Measurements from ENCODE around the gene MIDN.

The MIDN gene

DNA sequence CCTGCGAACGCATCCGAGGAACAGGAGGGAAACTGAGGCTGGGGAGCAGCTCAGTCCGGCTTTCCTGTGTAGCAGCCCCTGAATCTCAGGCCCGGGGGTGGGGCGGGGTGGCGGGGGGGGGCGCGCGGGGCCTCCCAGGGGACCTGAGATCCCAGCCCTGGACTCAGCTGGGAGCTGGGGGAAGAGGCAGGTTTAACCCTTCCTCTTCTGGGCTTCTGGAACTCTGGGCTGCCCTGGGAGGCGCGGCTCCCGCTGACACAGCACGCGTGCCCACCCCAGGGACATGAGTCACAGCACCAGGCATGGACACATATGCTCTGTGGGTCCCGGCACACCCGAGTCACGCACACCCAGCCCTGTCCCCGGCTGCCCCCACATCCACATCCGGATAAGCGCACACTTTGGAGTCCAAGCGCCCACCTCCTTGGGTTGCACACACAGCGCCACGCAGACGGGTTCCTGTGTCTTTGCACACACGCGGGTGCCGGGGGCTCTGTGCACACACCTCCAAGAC is 17.3 kb downstream of the MIDN start:
- no peak for DNase-seq (ENCODE audit: low spot score)

DNA sequence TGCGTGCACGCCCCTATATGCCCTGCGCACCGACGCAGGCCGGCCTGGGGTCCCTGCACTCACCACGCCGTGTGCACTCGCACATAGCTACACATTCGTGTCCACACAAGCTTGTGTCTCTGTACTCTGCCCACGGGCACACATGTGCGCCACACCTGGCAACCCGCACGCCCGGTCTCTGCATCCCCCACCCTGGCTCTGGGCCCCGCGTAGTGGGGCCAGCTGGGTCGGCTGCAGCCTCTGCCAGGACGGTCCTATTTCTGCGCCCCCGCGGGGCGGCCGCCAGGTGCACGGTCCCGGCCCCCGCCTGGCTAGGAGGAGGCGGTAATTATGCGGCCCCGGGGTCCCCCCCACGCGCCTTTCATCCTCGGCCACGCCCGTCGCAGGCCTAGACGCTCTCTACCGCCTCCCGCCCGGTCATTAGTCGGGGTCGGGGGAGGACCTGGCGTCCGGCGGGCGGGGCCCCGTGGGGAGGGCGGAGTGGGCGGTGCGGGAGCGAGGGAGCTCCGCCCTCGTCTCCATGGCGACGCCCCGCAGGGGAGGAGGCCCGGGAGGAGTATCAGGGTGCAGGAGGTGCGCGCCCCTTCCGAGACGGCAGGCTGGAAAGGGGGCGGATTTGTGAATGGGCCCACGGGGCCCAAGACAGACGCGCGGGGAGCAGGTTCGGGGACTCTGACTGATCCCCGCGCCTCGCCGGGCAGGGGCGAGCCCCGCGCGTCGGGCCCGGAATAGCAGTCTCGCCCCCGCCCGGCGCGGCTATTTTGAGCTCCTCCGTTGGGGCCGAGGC is 17.9 kb downstream of the MIDN start:
- DNase-seq (ENCODE audit: low spot score), result peak; percentile 95

More for the DNA sequence above, 17.3 kb downstream of the MIDN start:
- TF ChIP-seq CTCF (IDR thresholded peaks at IDR 0.05; ENCODE audit: extremely low read depth, missing control alignments), result no peak

DNA sequence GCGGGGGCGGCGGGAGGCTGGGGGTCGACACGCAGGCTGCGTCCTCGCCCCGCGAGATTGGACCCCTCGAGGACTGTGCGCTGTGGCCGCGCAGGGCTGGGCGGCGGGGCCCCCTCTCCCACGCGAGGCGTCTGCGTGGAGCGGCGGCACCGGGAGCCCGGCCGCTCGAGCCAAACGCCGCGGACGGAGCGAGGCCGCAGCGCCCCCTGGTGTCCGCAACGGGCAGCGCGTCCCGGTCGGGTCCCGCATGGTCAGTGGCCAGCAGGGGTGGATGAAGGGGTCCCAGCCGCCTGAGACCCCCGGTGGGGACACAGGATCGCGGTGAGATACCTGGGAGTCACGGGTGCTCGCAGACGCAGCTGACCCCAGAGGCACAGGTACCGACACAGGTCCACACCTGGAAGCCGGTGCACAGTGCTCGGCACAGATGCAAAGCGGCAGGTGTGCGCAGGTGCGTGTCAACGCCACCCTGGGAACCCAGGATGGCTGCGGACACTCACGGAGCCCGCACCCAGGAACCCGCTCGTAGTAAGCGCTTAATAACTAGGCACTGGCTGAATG is 18.6 kb downstream of the MIDN start:
- TF ChIP-seq CTCF (IDR thresholded peaks at IDR 0.05; ENCODE audit: extremely low read depth, missing control alignments), result peak; percentile 90
- DNase-seq (ENCODE audit: low spot score), result no peak

More for the DNA sequence above, 17.9 kb downstream of the MIDN start:
- no peak for TF ChIP-seq CTCF (IDR thresholded peaks at IDR 0.05; ENCODE audit: extremely low read depth, missing control alignments)

DNA sequence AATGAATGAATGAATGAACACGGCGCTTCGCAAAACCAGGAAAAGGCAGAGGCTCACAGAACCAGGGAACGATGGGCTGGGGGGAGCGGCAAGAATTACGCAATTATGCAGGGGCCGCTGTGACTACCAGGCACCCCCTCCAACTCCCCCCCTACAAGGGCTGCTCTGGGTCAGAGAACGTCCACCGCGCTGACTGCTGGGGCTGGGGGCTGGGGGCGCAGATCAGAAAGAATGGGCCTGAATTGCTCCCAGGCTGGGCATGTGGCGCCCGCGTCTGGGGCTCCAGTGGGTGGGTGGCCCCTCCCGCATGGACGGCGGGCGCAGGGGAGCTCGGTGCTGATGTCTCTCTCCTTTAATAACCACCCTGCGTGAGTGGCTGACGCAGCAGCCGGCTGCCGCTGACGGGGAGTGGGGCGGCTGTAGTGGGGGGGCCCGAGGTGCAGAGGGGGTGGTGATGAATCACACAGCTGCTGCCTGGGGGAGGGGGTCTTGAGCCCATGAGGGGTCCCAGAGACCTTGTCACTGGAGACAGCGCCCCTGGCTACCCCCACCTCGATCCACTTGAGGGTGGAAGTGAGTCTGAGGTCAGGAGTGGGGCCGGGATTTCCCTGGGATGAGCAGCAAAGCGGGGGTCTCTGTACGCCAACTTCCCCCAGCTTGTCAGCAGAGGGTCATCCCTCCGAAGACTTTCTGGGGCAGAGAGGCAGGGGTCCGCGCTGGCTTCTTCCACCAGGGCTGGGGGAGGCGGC is 19.3 kb downstream of the MIDN start:
- no peak for DNase-seq (ENCODE audit: low spot score)
- no peak for TF ChIP-seq CTCF (IDR thresholded peaks at IDR 0.05; ENCODE audit: extremely low read depth, missing control alignments)

GRCh38 chr19:1268226-1269064 is 20.1 kb downstream of the MIDN start:
- no peak for TF ChIP-seq CTCF (IDR thresholded peaks at IDR 0.05; ENCODE audit: extremely low read depth, missing control alignments)
- DNase-seq (ENCODE audit: low spot score), result no peak

DNA sequence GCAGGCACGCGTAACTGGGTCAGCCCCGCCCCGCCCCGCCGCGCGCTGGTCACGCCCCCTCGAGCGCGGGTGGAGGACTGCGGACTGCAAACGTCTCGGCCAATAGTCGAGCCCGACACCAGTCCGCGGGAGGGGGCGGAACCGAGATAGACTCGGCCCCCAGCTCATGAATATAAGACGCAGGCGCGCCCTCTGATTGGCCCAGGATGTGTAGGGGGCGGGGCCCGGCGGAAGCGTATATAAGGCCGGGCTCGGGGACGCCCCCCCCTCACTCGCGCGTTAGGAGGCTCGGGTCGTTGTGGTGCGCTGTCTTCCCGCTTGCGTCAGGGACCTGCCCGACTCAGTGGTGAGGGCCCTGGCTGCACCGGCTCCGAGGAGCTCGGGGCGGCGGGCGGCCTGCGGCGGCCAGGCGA is 20.7 kb downstream of the MIDN start, which contains the start of gene CIRBP:
TSS of gene CIRBP (plus strand) at position 268 of the 413 bp plus-strand sequence. CDS start 1,602 bp downstream, outside the sequence.
- peak; percentile 99 for DNase-seq (ENCODE audit: low spot score)
- TF ChIP-seq CTCF (IDR thresholded peaks at IDR 0.05; ENCODE audit: extremely low read depth, missing control alignments), result no peak
